ENCODE results near the gene MAN1A1.

Gene MAN1A1

DNA sequence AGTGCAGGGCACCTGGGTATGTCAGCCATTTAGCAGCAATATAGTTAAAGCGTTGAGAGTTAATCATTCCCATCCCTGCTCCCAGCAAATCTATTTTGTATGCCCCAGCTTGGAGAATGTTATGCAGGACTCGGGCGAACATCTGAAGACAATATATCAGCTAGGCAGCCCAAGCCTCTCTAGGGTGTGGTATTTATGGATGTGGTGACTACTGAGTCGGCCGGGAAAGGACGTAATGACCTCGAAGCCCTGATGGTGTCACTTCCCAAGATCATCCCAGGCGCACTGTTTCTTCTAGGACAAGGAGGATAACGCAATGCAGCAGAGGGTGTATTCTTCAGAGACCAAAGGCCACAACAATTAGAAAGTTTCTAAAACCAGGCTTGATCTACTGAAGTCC, 207.5 kb downstream of the MAN1A1 start:
- Histone ChIP-seq H3K4me3 (no peak overlapping the region), H3K9me3 (ENCODE audit: low read depth, low read length) (no peaks in the 10 kb centered on the region), H3K27ac (no peak overlapping the region), H3K36me3 (ENCODE audit: insufficient read depth, low read length) (no peaks in the 10 kb centered on the region), H3K9ac (ENCODE audit: insufficient read length) (no peak overlapping the region)
- TF ChIP-seq FOXP2 (optimal IDR thresholded peaks at IDR 0.05; ENCODE audit: control extremely low read depth, extremely low read length, insufficient read depth) (no peak), EZH2 (IDR thresholded peaks at IDR 0.05) (no peak), POLR2AphosphoS5 (IDR thresholded peaks at IDR 0.05; ENCODE audit: borderline replicate concordance, low read depth, low read length) (no peak)
- no peak for DNase-seq (ENCODE audit: low read depth, low spot score)

DNA sequence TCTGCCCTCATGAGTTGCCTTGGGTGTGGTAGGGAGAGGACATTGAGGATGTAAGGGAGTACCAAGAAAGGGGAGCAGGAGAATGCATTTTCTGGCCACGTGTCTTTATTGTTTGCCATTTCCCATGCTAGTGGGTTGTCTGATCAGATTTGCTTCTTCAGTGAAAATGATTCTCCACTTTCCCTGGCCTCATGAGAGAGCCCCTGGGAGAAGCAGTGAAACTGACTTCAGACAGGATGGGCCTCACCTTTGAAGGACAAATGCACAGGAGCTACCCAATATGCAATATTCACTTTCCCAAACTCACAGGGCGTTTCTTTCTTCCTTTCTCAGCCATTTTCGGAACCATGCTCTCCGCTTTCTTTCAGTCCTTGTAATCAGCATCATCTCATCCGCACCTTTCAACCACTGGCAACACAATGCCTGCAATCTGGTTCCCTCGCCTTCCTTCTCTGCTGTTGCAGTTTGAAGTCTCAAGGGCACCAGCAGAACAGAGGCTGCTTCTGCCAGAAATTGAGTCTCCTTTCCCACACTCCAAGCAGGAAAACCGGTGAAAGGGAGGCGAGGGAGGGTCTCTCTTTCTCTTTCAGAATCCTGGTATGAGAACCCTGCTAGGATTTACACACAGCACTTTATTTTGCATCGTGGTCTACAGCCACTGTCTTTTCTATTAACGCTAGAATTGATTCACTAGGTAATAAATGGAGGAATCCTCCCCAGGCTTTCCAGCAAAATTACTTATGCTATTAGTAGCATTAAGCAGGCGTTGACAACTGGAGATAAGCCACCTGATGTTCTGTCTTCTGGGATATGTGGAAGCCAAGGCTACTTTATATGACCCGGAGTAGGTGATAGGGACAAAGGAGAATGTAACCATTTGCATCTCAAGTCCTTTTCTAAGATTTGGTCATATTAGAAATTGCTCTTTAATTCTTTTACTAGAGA, 209.1 kb downstream of the MAN1A1 start:
- no peak overlapping the region for H3K9ac ChIP-seq (ENCODE audit: insufficient read length)
- H3K9me3 ChIP-seq (ENCODE audit: low read depth, low read length) = no peaks in the 10 kb centered on the region
- H3K36me3 ChIP-seq (ENCODE audit: insufficient read depth, low read length) = no peaks in the 10 kb centered on the region
- DNase-seq (ENCODE audit: low read depth, low spot score) = no peak
- no peak overlapping the region for H3K4me3 ChIP-seq
- no peak for TF ChIP-seq EZH2 (IDR thresholded peaks at IDR 0.05)
- no peak for TF ChIP-seq POLR2AphosphoS5 (IDR thresholded peaks at IDR 0.05; ENCODE audit: borderline replicate concordance, low read depth, low read length)
- no peak for TF ChIP-seq FOXP2 (optimal IDR thresholded peaks at IDR 0.05; ENCODE audit: control extremely low read depth, extremely low read length, insufficient read depth)
- no peak overlapping the region for H3K27ac ChIP-seq

DNA sequence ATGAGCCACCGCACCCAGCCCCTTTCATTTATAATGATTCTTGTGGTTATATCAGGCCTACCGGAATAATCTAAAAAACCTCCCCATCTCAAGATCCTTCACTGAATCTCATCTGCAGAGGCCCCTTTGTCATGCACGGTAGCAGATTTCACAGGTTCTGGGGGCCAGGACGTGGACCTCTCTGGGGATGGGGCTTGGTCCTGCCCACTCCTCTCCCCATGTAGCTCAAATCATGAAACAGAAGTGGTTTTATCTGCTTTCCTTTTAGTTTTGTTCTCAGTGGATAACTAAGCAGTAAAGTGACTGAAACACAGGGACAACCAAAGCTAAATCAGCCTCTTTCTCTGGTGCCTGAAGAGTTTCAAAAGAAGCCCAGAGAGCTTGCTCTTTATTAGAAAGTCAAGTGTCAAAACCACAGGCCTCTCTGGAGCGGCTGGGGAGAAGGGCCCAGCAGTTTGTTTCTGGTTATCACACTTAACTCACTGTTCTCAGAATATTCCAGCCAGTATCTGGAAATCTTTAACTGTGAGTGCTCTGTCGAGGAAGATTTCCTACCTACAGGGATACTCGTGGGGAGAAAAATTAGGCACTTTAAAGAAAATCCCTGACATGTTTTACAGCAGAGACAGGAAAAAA, 210.5 kb downstream of the MAN1A1 start:
- Histone ChIP-seq H3K36me3 (ENCODE audit: insufficient read depth, low read length) (no peaks in the 10 kb centered on the region), H3K4me3 (no peak overlapping the region), H3K9ac (ENCODE audit: insufficient read length) (no peak overlapping the region), H3K9me3 (ENCODE audit: low read depth, low read length) (no peaks in the 10 kb centered on the region), H3K27ac (no peak overlapping the region)
- DNase-seq (ENCODE audit: low read depth, low spot score) = no peak
- TF ChIP-seq EZH2 (IDR thresholded peaks at IDR 0.05) (no peak), POLR2AphosphoS5 (IDR thresholded peaks at IDR 0.05; ENCODE audit: borderline replicate concordance, low read depth, low read length) (no peak), FOXP2 (optimal IDR thresholded peaks at IDR 0.05; ENCODE audit: control extremely low read depth, extremely low read length, insufficient read depth) (no peak)

DNA sequence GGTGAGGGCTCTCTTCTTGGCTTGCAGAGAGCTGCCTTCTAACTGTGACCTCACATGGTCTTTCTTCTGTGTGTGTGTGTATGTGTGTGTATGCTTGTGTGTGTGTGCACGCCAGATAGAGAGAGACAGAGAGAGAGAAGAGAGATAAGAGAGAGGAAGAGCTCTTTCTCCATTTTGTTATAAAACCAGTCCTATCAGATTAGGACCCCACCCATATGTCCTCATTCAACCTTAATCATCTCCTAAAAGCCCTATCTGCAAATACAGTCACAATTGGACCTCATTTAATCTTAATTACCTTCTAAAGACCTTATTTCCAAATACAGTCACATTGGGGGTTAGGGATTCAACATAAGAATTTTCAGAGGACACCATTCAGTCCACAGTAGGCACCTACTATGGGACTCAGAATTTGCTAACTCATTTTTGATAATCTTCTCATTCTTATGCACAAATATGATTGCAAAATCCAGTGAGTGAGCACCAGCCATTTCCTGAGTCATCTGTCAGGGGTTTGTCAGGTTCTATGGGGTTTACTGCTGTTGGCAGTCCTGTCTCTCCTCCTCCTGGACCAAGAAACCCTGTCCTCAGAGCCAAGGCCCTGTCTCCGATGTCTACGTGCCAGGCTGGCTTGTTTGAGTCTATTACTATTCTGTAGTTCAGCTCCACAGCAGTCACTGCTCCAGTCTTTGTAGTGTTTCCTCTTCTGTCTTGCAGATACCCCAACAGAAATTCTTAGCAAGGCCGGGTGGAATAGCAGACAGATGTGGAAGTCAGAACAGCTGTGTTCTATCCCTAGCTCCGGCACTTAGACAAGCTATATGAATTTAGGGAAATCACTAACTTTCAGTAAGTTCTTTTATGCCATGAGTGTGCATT, 212.1 kb downstream of the MAN1A1 start:
- TF ChIP-seq POLR2AphosphoS5 (IDR thresholded peaks at IDR 0.05; ENCODE audit: borderline replicate concordance, low read depth, low read length) (no peak), EZH2 (IDR thresholded peaks at IDR 0.05) (no peak), FOXP2 (optimal IDR thresholded peaks at IDR 0.05; ENCODE audit: control extremely low read depth, extremely low read length, insufficient read depth) (no peak)
- Histone ChIP-seq H3K9ac (ENCODE audit: insufficient read length) (no peak overlapping the region), H3K27ac (no peak overlapping the region), H3K9me3 (ENCODE audit: low read depth, low read length) (no peaks in the 10 kb centered on the region), H3K4me3 (no peak overlapping the region), H3K36me3 (ENCODE audit: insufficient read depth, low read length) (no peaks in the 10 kb centered on the region)
- no peak for DNase-seq (ENCODE audit: low read depth, low spot score)

DNA sequence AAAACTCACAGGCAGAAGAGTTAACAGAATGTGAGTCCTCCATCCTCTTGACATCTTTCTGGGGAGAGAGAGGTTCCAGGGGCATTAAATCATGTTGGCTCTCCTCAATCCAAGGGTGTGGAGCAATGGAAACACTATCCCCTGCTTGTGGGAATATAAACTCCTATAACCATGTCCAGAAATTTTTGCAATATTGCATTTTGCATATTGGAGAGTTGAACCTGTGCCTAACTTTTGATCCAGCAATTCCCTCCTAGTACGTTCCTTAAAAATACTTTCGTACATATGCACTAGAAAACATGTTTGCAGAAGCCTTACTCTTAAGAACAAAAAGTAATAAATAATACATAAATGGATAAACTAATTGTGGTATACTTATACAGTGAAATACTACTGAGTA, 214.8 kb downstream of the MAN1A1 start:
- no peak overlapping the region for H3K9ac ChIP-seq (ENCODE audit: insufficient read length)
- H3K27ac ChIP-seq = no peak overlapping the region
- H3K36me3 ChIP-seq (ENCODE audit: insufficient read depth, low read length) = no peaks in the 10 kb centered on the region
- no peak for DNase-seq (ENCODE audit: low read depth, low spot score)
- no peak for TF ChIP-seq FOXP2 (optimal IDR thresholded peaks at IDR 0.05; ENCODE audit: control extremely low read depth, extremely low read length, insufficient read depth)
- TF ChIP-seq POLR2AphosphoS5 (IDR thresholded peaks at IDR 0.05; ENCODE audit: borderline replicate concordance, low read depth, low read length) = no peak
- no peak for TF ChIP-seq EZH2 (IDR thresholded peaks at IDR 0.05)
- H3K4me3 ChIP-seq = no peak overlapping the region
- no peaks in the 10 kb centered on the region for H3K9me3 ChIP-seq (ENCODE audit: low read depth, low read length)

DNA sequence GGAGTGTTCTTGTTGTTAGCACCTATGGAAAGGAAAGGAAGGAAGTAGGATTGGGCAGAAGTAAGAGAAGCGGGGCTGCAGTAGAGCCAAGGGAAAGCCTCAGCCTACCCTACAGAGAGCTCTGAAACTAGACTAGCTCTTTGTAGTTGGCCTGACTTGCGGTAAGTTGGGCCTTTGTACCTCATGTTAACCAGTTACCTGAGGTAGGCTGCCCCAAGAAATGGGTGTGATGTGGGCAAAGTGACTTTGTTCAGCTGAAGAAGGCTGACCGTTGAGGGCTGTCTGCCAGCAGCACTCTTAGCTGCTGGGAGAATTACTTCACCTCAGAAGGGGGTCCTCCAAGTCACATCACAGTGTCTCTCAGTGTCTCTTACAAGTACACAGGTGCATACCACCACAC, 216.2 kb downstream of the MAN1A1 start:
- Histone ChIP-seq H3K36me3 (ENCODE audit: insufficient read depth, low read length) (no peaks in the 10 kb centered on the region), H3K9me3 (ENCODE audit: low read depth, low read length) (no peaks in the 10 kb centered on the region), H3K27ac (no peak overlapping the region), H3K4me3 (no peak overlapping the region), H3K9ac (ENCODE audit: insufficient read length) (no peak overlapping the region)
- no peak for TF ChIP-seq EZH2 (IDR thresholded peaks at IDR 0.05)
- TF ChIP-seq POLR2AphosphoS5 (IDR thresholded peaks at IDR 0.05; ENCODE audit: borderline replicate concordance, low read depth, low read length) = no peak
- TF ChIP-seq FOXP2 (optimal IDR thresholded peaks at IDR 0.05; ENCODE audit: control extremely low read depth, extremely low read length, insufficient read depth) = no peak
- no peak for DNase-seq (ENCODE audit: low read depth, low spot score)

DNA sequence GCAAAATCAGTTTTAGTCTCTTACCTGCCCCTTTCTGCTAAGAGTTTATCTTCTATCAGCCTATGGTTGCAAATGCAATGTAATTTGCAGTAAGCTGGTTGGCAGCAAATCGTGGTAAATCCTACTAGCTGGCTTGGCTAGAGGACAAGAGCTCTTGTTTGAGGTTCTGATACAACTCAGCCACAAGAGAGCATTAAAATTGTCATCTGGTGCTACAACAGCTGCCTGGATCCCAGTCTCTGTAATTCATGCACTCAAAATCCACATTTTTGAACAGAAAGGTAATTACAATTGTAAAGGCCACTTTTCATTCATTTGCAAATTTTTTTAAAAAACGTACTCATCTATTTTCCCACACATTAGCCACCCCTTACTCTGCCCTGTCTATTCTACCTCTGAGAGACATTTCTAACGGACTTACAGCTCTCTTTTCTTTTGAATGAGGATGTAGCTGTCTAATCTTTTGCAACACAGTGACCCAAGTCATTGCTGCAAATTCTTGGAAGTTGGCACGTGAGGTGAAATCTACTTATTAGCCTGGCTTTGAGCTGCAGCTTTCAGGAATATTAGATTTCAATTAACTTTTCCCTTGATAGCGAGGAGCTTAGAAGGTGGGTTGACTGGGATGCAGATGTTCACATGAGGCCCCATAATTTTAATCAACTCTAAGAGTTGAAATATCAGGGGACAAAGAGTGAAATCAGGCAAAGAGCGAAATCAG, 217.1 kb downstream of the MAN1A1 start:
- Histone ChIP-seq H3K9me3 (ENCODE audit: low read depth, low read length) (no peaks in the 10 kb centered on the region), H3K27ac (no peak overlapping the region), H3K36me3 (ENCODE audit: insufficient read depth, low read length) (no peaks in the 10 kb centered on the region), H3K9ac (ENCODE audit: insufficient read length) (no peak overlapping the region), H3K4me3 (no peak overlapping the region)
- no peak for DNase-seq (ENCODE audit: low read depth, low spot score)
- TF ChIP-seq EZH2 (IDR thresholded peaks at IDR 0.05) = no peak
- TF ChIP-seq POLR2AphosphoS5 (IDR thresholded peaks at IDR 0.05; ENCODE audit: borderline replicate concordance, low read depth, low read length) = no peak
- no peak for TF ChIP-seq FOXP2 (optimal IDR thresholded peaks at IDR 0.05; ENCODE audit: control extremely low read depth, extremely low read length, insufficient read depth)

Data from SK-N-MC (cell line).